Body of pancreas (tissue), 4 donors: Measurements from ENCODE around the gene PRKAB1. TPM values are rescaled to one million over a fixed set of nuclear protein-coding genes. Genes with fewer than 3 reads are reported as not detected.

Experiments
- ATAC-seq: fragments of 150-250 bp; one replicate; pipeline ENCODE4 v1.9.1; 2016
- DNase-seq, 4 donors: peaks; one replicate each; pipeline ENCODE4 v3.0.0-alpha.2; 2019
- H3K27ac ChIP-seq, 4 donors: fragments of 200-600 bp; sonication (generic); 1 replicate in 3 of 4; 2 replicates in 1 of 4; pipeline versions ENCODE4 v1.5.1 to v1.6.1; 2016 to 2019; ENCODE audit warnings: mild to moderate bottlenecking in 1 of 4, mixed read lengths in 1 of 4, moderate library complexity in 1 of 4
- H3K27me3 ChIP-seq, 2 donors: fragments of 200-600 bp; sonication (generic); one replicate each; pipeline ENCODE4 v1.6.0; 2016; ENCODE audit warnings: mild to moderate bottlenecking in 1 of 2
- H3K36me3 ChIP-seq, 2 donors: fragments of 200-600 bp; sonication (generic); replicated peaks in 1 of 2; 2 replicates each; pipeline ENCODE4 v1.5.1; 2016; ENCODE audit warnings: low read depth in 2 of 2; ENCODE audit not compliant: insufficient read depth in 1 of 2
- H3K4me1 ChIP-seq: fragments of 200-600 bp; sonication (generic); one replicate; pipeline ENCODE4 v1.6.0; 2016
- H3K4me3 ChIP-seq, 2 donors: fragments of 200-600 bp; sonication (generic); 1 replicate in 1 of 2; 2 replicates in 1 of 2; pipeline ENCODE4 v1.5.1; 2016 to 2019
- H3K9me3 ChIP-seq, 3 donors: fragments of 200-600 bp; sonication (generic); 1 replicate in 2 of 3; 2 replicates in 1 of 3; pipeline ENCODE4 v1.5.1; 2016
- CTCF ChIP-seq, 7 experiments: fragments of 450-650 bp in 4 of 7; fragments of 200-600 bp in 3 of 7; sonication (generic) in 3 of 7; IDR thresholded peaks; one replicate each; pipeline ENCODE4 v1.5.1; 2016 to 2019; ENCODE audit warnings: antibody characterized with exemption in 7 of 7
- POLR2A ChIP-seq, 3 donors: fragments of 450-650 bp; IDR thresholded peaks; one replicate each; pipeline ENCODE4 v1.6.1; 2016; ENCODE audit warnings: antibody characterized with exemption in 3 of 3, mild to moderate bottlenecking in 2 of 3
- WGBS, 2 donors: methylation state at CpG; one replicate each; pipeline ENCODE4 v1.1.5; 2017; 5-methylcytosine and 5-hydroxymethylcytosine counted together
- intact Hi-C: fragments of 100-400 bp; cut with DNase I; formaldehyde crosslinking; loops from one replicate; pipeline ENCODE4 v1.15.1; 2023
- total RNA-seq, 2 donors: library from RNA; depleted of rRNA; stranded (reverse); fragments of >200 nt; gene quantifications; one replicate each; pipeline ENCODE4 v1.1.0, GENCODE V29; 2016

PRKAB1 gene
- total RNA-seq, 2 donors from 2014 or later: 13.5 to 20.5 TPM

DNA sequence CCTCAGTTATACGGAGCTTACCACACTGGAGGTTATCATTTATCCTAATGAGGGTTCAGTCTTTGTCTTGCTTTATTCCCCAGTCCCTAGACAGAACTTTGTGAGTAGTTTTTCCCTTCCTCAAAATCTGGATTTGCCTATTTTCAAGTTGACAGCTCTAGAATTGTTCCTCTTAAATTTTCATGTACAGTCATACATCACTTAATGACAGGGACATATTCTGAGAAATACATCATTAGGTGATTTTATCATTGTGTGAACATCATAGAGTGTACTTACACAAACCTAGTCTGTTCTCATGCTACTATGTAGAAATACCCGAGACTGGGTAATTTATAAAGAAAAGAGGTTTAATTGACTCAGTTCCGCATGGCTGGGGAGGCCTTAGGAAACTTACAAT, 3.1 kb downstream of the PRKAB1 start:
- intact Hi-C loops: no loop called here
- Histone ChIP-seq H3K36me3 (peaks cover 10 to 24% of the 10 kb centered on the region in 2 donors), H3K4me3 (no peak overlapping the region), H3K27ac (peak overlapping the region in 2 of 4 donors; percentile 91 to 95), H3K4me1 (peaks cover 38% of the 10 kb centered on the region), H3K27me3 (no peaks in the 10 kb centered on the region), H3K9me3 (no peaks in the 10 kb centered on the region)
- ATAC-seq: no peak
- WGBS, 2 donors: 76 to 86% methylated on average over 3 of the region's 3 CpGs
- TF ChIP-seq CTCF (IDR thresholded peaks at IDR 0.05) (no peak), POLR2A (IDR thresholded peaks at IDR 0.05) (no peak)
- DNase-seq: no peak

DNA sequence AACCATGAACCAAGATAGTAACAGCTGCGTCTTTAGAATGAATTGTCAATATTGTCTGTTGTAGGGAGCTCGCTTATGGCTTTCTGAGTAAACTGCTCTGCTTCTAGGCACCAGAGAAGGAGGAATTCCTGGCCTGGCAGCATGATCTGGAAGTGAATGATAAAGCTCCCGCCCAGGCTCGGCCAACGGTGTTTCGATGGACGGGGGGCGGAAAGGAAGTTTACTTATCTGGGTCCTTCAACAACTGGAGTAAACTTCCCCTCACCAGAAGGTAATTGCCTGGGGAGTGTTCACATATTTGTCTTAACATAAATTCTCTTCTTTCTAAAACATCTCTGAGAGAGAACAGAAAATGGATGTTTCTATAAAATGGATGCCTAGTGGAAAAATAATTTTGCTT, 4.3 kb downstream of the PRKAB1 start:
- no peak overlapping the region for H3K27ac ChIP-seq
- peaks cover 20 to 30% of the 10 kb centered on the region in 2 donors for H3K36me3 ChIP-seq
- H3K4me1 ChIP-seq: peaks cover 34% of the 10 kb centered on the region
- H3K27me3 ChIP-seq: no peaks in the 10 kb centered on the region
- H3K9me3 ChIP-seq: no peaks in the 10 kb centered on the region
- intact Hi-C loops: no loop called here
- TF ChIP-seq CTCF (IDR thresholded peaks at IDR 0.05) (no peak), POLR2A (IDR thresholded peaks at IDR 0.05) (no peak)
- 84% methylated on average over 8 of the region's 8 CpGs for WGBS, 2 donors
- ATAC-seq (no peak), DNase-seq (no peak)
- H3K4me3 ChIP-seq: no peak overlapping the region

DNA sequence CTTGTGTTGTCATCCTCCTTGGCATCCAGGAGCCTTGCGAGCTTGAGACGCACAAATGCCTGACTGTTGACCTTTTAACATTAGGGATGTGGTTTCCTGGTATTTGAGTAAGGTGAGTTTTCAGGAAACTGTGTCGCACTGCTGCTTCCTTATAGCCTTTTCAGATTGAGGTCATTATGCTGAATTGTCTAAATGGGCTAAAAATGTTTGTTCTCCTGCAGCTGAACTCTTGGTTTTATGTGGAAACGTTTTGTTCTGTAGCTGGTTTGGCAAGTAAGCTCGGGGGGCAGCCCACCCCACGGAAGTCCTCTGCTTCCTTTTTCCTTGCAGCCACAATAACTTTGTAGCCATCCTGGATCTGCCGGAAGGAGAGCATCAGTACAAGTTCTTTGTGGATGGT, 5.7 kb downstream of the PRKAB1 start:
- intact Hi-C loops: no loop called here
- Histone ChIP-seq H3K36me3 (peaks cover 22 to 41% of the 10 kb centered on the region in 2 donors), H3K4me3 (no peak overlapping the region), H3K27me3 (no peaks in the 10 kb centered on the region), H3K9me3 (no peaks in the 10 kb centered on the region), H3K27ac (peak overlapping the region in 2 of 4 donors; percentile 44 to 49), H3K4me1 (peaks cover 29% of the 10 kb centered on the region)
- WGBS, 2 donors: 75 to 79% methylated on average over 7 of the region's 7 CpGs
- no peak for TF ChIP-seq CTCF (IDR thresholded peaks at IDR 0.05)
- TF ChIP-seq POLR2A (IDR thresholded peaks at IDR 0.05): no peak
- DNase-seq: peak in 1 of 4 donors; percentile 25
- no peak for ATAC-seq

DNA sequence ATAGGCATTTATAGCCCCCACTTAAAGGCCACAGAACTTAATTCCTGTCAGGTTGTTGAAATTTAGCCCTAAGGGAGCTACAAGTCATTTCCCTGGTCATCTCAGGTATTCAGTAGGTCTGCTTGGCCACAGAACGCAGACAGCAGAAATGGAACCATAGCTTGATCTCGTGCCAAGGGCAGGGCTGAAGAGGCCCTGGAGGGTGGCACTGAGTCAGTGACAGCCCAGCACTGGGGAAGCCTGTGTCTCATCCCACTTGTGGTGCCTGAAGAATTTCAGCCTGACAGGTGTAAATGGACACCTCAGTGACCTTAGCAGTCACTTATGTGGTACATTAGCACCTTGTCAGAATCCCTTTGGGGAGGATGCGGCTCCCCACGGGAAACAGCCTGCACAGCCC, 6.6 kb downstream of the PRKAB1 start:
- H3K36me3 ChIP-seq: peaks cover 25 to 46% of the 10 kb centered on the region in 2 donors
- intact Hi-C loops: no loop called here
- 86% methylated on average over 2 to 4 of the region's 4 CpGs for WGBS, 2 donors
- H3K4me1 ChIP-seq: peaks cover 20% of the 10 kb centered on the region
- no peaks in the 10 kb centered on the region for H3K27me3 ChIP-seq
- TF ChIP-seq CTCF (IDR thresholded peaks at IDR 0.05) (no peak), POLR2A (IDR thresholded peaks at IDR 0.05) (no peak)
- no peak for DNase-seq
- H3K9me3 ChIP-seq: no peaks in the 10 kb centered on the region
- peak overlapping the region in 1 of 4 donors; percentile 20 for H3K27ac ChIP-seq
- ATAC-seq: no peak
- no peak overlapping the region for H3K4me3 ChIP-seq

DNA sequence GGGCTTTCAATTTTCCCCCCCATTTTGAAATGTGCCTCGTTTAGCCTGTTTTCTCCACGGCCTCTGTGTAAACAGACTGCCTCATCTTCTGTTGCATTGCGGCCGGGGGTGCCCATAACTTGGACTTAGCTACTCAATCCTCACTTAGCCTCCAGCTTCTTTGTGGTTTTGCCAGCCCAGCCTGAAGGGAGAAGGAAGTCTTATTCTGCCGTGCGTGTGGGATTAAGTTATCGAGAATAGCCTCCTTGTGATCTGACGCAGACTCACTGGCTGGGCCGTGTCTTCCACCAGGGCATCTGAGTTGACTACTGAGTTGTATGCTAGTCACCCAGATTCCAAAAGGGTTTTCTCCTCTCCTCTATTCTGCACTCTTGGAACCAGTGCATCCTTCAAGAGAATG, 8.1 kb downstream of the PRKAB1 start:
- Histone ChIP-seq H3K4me3 (no peak overlapping the region), H3K4me1 (peaks cover 5% of the 10 kb centered on the region), H3K27me3 (no peaks in the 10 kb centered on the region), H3K27ac (no peak overlapping the region), H3K36me3 (peaks cover 34 to 56% of the 10 kb centered on the region in 2 donors), H3K9me3 (no peaks in the 10 kb centered on the region)
- ATAC-seq (no peak), DNase-seq (no peak)
- TF ChIP-seq POLR2A (IDR thresholded peaks at IDR 0.05) (no peak), CTCF (IDR thresholded peaks at IDR 0.05) (no peak)
- 82 to 90% methylated on average over 9 of the region's 9 CpGs for WGBS, 2 donors
- intact Hi-C loops: no loop called here
